DND-41 (cell line): Measurements from ENCODE around the gene INPP5A.

Source experiments
- ATAC-seq: fragments of 200-7000 bp; cut with Tn5 transposase; 3 replicates; pipeline ENCODE4 v1.9.1; 2021; ENCODE audit warnings: low read depth; ENCODE audit not compliant: insufficient read depth
- DNase-seq: peaks from one replicate; pipeline ENCODE4 v3.0.0-alpha.2; 2020
- H2AFZ ChIP-seq: 2 replicates; pipeline ENCODE4 v1.6.0; 2012; ENCODE audit warnings: low read depth, low read length
- H3K27ac ChIP-seq: 2 replicates; pipeline ENCODE4 v1.5.1; 2012; ENCODE audit warnings: low read length, inconsistent platforms
- H3K27me3 ChIP-seq: fragments of 200-600 bp; sonication (generic); 2 replicates; pipeline ENCODE4 v1.6.0; 2012; ENCODE audit warnings: low read length, mild to moderate bottlenecking, inconsistent platforms; ENCODE audit not compliant: insufficient read depth, poor library complexity
- H3K36me3 ChIP-seq: 2 replicates; pipeline ENCODE4 v1.5.1; 2012; ENCODE audit warnings: low read length, inconsistent platforms; ENCODE audit not compliant: insufficient read depth
- H3K4me1 ChIP-seq: 2 replicates; pipeline ENCODE4 v1.5.1; 2012; ENCODE audit warnings: mild to moderate bottlenecking, low read length; ENCODE audit not compliant: insufficient read depth
- H3K4me2 ChIP-seq: 2 replicates; pipeline ENCODE4 v1.6.0; 2012; ENCODE audit warnings: mild to moderate bottlenecking, moderate library complexity, low read length, inconsistent platforms; ENCODE audit not compliant: insufficient read depth
- H3K4me3 ChIP-seq, 2 experiments: fragments of 200-600 bp in 1 of 2; shearing (Covaris generic) in 1 of 2; 2 replicates each; pipeline ENCODE4 v1.5.1; 2012 to 2016; ENCODE audit warnings: inconsistent platforms in 2 of 2, low read length in 2 of 2, mild to moderate bottlenecking in 2 of 2, low read depth in 1 of 2, moderate library complexity in 1 of 2
- H3K79me2 ChIP-seq: 2 replicates; pipeline ENCODE4 v1.6.0; 2012; ENCODE audit warnings: low read length, inconsistent platforms; ENCODE audit not compliant: insufficient read depth
- H3K9ac ChIP-seq: 2 replicates; pipeline ENCODE4 v1.6.0; 2012; ENCODE audit warnings: low read depth, mild to moderate bottlenecking, inconsistent platforms, low read length, moderate library complexity
- H3K9me3 ChIP-seq: 2 replicates; pipeline ENCODE4 v1.5.1; 2012; ENCODE audit warnings: low read length, moderate library complexity, mild to moderate bottlenecking, inconsistent platforms; ENCODE audit not compliant: insufficient read depth, severe bottlenecking
- H4K20me1 ChIP-seq: 2 replicates; pipeline ENCODE4 v1.6.0; 2012; ENCODE audit warnings: low read length; ENCODE audit not compliant: insufficient read depth
- CTCF ChIP-seq: IDR thresholded peaks from 2 replicates; pipeline ENCODE4 v1.5.1; 2012; ENCODE audit warnings: borderline replicate concordance, low read length, moderate library complexity, mild to moderate bottlenecking; ENCODE audit not compliant: poor library complexity, severe bottlenecking; ENCODE audit errors: extremely low read depth
- EZH2 ChIP-seq: IDR thresholded peaks from 3 replicates; pipeline ENCODE4 v1.6.1; 2012; ENCODE audit warnings: borderline replicate concordance, low read depth, mild to moderate bottlenecking, moderate library complexity, low read length, inconsistent platforms; ENCODE audit not compliant: severe bottlenecking

The INPP5A gene

GRCh38 chr10:132664407-132664806, 126.8 kb downstream of the INPP5A start:
- peaks cover 5% of the 10 kb centered on the region; the same call in 1 of the 2 replicates for H4K20me1 ChIP-seq
- no peaks in the 10 kb centered on the region for H3K4me1 ChIP-seq
- H3K9me3 ChIP-seq, result no peaks in the 10 kb centered on the region
- H3K9ac ChIP-seq, result no peak overlapping the region
- peaks cover 6% of the 10 kb centered on the region for H3K36me3 ChIP-seq
- TF ChIP-seq CTCF (no peak), EZH2 (no peak)
- H3K4me2 ChIP-seq, result no peak overlapping the region
- no peaks in the 10 kb centered on the region for H3K27me3 ChIP-seq
- DNase-seq (no peak), ATAC-seq (no peak)
- no peak overlapping the region for H3K27ac ChIP-seq
- H2AFZ ChIP-seq, result no peak overlapping the region
- H3K4me3 ChIP-seq, result no peak overlapping the region
- no peaks in the 10 kb centered on the region for H3K79me2 ChIP-seq

- Histone ChIP-seq H3K4me2 (no peak overlapping the region), H3K27ac (no peak overlapping the region), H4K20me1 (peaks cover 5% of the 10 kb centered on the region; the same call in 1 of the 2 replicates), H3K4me1 (no peaks in the 10 kb centered on the region), H3K9ac (no peak overlapping the region), H3K9me3 (no peaks in the 10 kb centered on the region), H2AFZ (no peak overlapping the region), H3K4me3 (no peak overlapping the region), H3K27me3 (no peaks in the 10 kb centered on the region), H3K79me2 (no peaks in the 10 kb centered on the region), H3K36me3 (peaks cover 1% of the 10 kb centered on the region)
- ATAC-seq, result no peak
- no peak for DNase-seq
- TF ChIP-seq CTCF (no peak), EZH2 (no peak)
These were observed 127.3 kb downstream of the INPP5A start for GRCh38 chr10:132664883-132665282.

GRCh38 chr10:132665946-132666704, 128.5 kb downstream of the INPP5A start:
- ATAC-seq (no peak), DNase-seq (no peak)
- Histone ChIP-seq H3K79me2 (no peaks in the 10 kb centered on the region), H3K9me3 (no peaks in the 10 kb centered on the region), H3K4me1 (no peaks in the 10 kb centered on the region), H2AFZ (no peak overlapping the region), H3K27me3 (no peaks in the 10 kb centered on the region), H3K4me2 (no peak overlapping the region), H3K9ac (no peak overlapping the region), H4K20me1 (peaks cover 5% of the 10 kb centered on the region; the same call in 1 of the 2 replicates), H3K27ac (no peak overlapping the region), H3K36me3 (no peaks in the 10 kb centered on the region; the same call in 1 of the 2 replicates), H3K4me3 (no peak overlapping the region)
- TF ChIP-seq EZH2, result no peak
- no peak for TF ChIP-seq CTCF
